ENCODE data around the gene NPRL2. TPM values are rescaled to one million over a fixed set of nuclear protein-coding genes. Genes with fewer than 3 reads are reported as not detected.
A peak's percentile ranks its signal among the peaks of the same experiment; 100 is the strongest.

NPRL2 gene
- total and polyA plus RNA-seq, 2 of the 13 experiments (the other 11 are each of a cell fraction or from before 2014, with no cell fraction given) = 30.6 to 51.4 TPM

- TF ChIP-seq NFIB (CRISPR knock-in tag; IDR thresholded peaks at IDR 0.05; ENCODE audit: borderline replicate concordance) (no peak), ZBTB40 (IDR thresholded peaks at IDR 0.05) (no peak), ZBTB40 (CRISPR knock-in tag; IDR thresholded peaks at IDR 0.05) (peak; percentile 92)
Measured at GRCh38 chr3:50347187-50347813, 3.3 kb downstream of the NPRL2 start (continued).

Measured in HepG2 (cell line).